NK-92 treated with Interleukin-12 subunit alpha and Interleukin-12 subunit beta, amount 100 ng/mL, for 24 hours (cell line): Measurements from ENCODE around the gene DCLK1.

ENCODE experiments used
- DNase-seq: peaks from one replicate; lab custom pipeline; 2025; lab: John Stamatoyannopoulos, UW

Gene DCLK1

GRCh38 chr13:35898041-35898440 is 233.1 kb downstream of the DCLK1 start:
- no peak for DNase-seq

- DNase-seq = no peak
Measured at GRCh38 chr13:35894636-35895035, 236.5 kb downstream of the DCLK1 start.

- DNase-seq = no peak
Measured at GRCh38 chr13:35892837-35893814, 238.1 kb downstream of the DCLK1 start.

- no peak for DNase-seq
Measured at GRCh38 chr13:35891507-35892441, 239.4 kb downstream of the DCLK1 start.

GRCh38 chr13:35889560-35889959 is 241.6 kb downstream of the DCLK1 start:
- no peak for DNase-seq

GRCh38 chr13:35888981-35889380 is 242.2 kb downstream of the DCLK1 start:
- DNase-seq = no peak

GRCh38 chr13:35888457-35888883 is 242.7 kb downstream of the DCLK1 start:
- DNase-seq = no peak

- DNase-seq = no peak
Measured at GRCh38 chr13:35887115-35887666, 244.0 kb downstream of the DCLK1 start.

- no peak for DNase-seq
Measured at GRCh38 chr13:35886332-35887114, 244.7 kb downstream of the DCLK1 start.

- DNase-seq = no peak
Measured at GRCh38 chr13:35884211-35884760, 246.9 kb downstream of the DCLK1 start.

- DNase-seq = no peak
Measured at GRCh38 chr13:35882722-35883497, 248.3 kb downstream of the DCLK1 start.

GRCh38 chr13:35881360-35881759 is 249.8 kb downstream of the DCLK1 start:
- DNase-seq = no peak

- DNase-seq = no peak
Measured at GRCh38 chr13:35879111-35879510, 252.1 kb downstream of the DCLK1 start.

- DNase-seq = no peak
Measured at GRCh38 chr13:35876601-35877000, 254.6 kb downstream of the DCLK1 start.

- DNase-seq = no peak
Measured at GRCh38 chr13:35874704-35875103, 256.5 kb downstream of the DCLK1 start.

- no peak for DNase-seq
Measured at GRCh38 chr13:35872369-35872768, 258.8 kb downstream of the DCLK1 start.

GRCh38 chr13:35871561-35871960 is 259.6 kb downstream of the DCLK1 start:
- DNase-seq = no peak

GRCh38 chr13:35866801-35867200 is 264.4 kb downstream of the DCLK1 start:
- no peak for DNase-seq

- DNase-seq = no peak
Measured at GRCh38 chr13:35865341-35866240, 265.6 kb downstream of the DCLK1 start.
